ENCODE results near the gene NNMT.
"Not testable (repeated sequence)": the region's sequence is repeated elsewhere in the genome, so short reads cannot be mapped to it uniquely, and the experiment has no call there.

NNMT gene

GRCh38 chr11:114314096-114314495 lies 17.9 kb downstream of the NNMT start:
- DNase-seq: no peak

GRCh38 chr11:114315749-114316368 lies 19.7 kb downstream of the NNMT start:
- peak; percentile 19 for DNase-seq

- no peak for DNase-seq
Observed at GRCh38 chr11:114316980-114317786, 21.0 kb downstream of the NNMT start.

- peak; percentile 24 for DNase-seq
Observed at GRCh38 chr11:114317787-114318137, 21.6 kb downstream of the NNMT start.

GRCh38 chr11:114318361-114318760 lies 22.2 kb downstream of the NNMT start:
- DNase-seq: peak; percentile 74

- DNase-seq: no peak
Observed at GRCh38 chr11:114319716-114320328, 23.6 kb downstream of the NNMT start.

- DNase-seq: no peak
Observed at GRCh38 chr11:114321621-114322257, 25.5 kb downstream of the NNMT start.

GRCh38 chr11:114322934-114323333 lies 26.7 kb downstream of the NNMT start:
- no peak for DNase-seq

- no peak for DNase-seq
Observed at GRCh38 chr11:114326151-114326550, 30.0 kb downstream of the NNMT start.

- no peak for DNase-seq
Observed at GRCh38 chr11:114326776-114327175, 30.6 kb downstream of the NNMT start.

- no peak for DNase-seq
Observed at GRCh38 chr11:114330373-114330772, 34.2 kb downstream of the NNMT start.

GRCh38 chr11:114340311-114341131 lies 44.3 kb downstream of the NNMT start:
- DNase-seq: peak; percentile 86

- not testable (repeated sequence) for DNase-seq
Observed at GRCh38 chr11:114341667-114342066, 45.5 kb downstream of the NNMT start.

GRCh38 chr11:114342476-114342875 lies 46.3 kb downstream of the NNMT start:
- DNase-seq: no peak

GRCh38 chr11:114343020-114343419 lies 46.8 kb downstream of the NNMT start:
- no peak for DNase-seq

- DNase-seq: no peak
Observed at GRCh38 chr11:114343493-114343892, 47.3 kb downstream of the NNMT start.

GRCh38 chr11:114344494-114344893 lies 48.3 kb downstream of the NNMT start:
- no peak for DNase-seq

- DNase-seq: no peak
Observed at GRCh38 chr11:114345575-114346222, 49.5 kb downstream of the NNMT start.

- DNase-seq: no peak
Observed at GRCh38 chr11:114346709-114347141, 50.5 kb downstream of the NNMT start.

GRCh38 chr11:114348200-114349191 lies 52.3 kb downstream of the NNMT start:
- DNase-seq: peak; percentile 48

GRCh38 chr11:114350022-114350421 lies 53.8 kb downstream of the NNMT start:
- DNase-seq: no peak

Measured in NCI-H1092 treated with DMSO at 0.1 percent for 48 hours (cell line).